GM18868 (cell line): ENCODE data around the gene THEMIS.

Experiments
- ATAC-seq: cut with Tn5 transposase; IDR thresholded peaks from one replicate; pipeline ENCODE4 v1.9.1; 2021; ENCODE audit warnings: mild to moderate bottlenecking, moderate library complexity; ENCODE audit not compliant: unreplicated experiment

The THEMIS gene

GRCh38 chr6:127865108-127865507, 35.8 kb downstream of the THEMIS start:
- no peak for ATAC-seq

GRCh38 chr6:127864701-127865100, 36.2 kb downstream of the THEMIS start:
- ATAC-seq, result no peak

DNA sequence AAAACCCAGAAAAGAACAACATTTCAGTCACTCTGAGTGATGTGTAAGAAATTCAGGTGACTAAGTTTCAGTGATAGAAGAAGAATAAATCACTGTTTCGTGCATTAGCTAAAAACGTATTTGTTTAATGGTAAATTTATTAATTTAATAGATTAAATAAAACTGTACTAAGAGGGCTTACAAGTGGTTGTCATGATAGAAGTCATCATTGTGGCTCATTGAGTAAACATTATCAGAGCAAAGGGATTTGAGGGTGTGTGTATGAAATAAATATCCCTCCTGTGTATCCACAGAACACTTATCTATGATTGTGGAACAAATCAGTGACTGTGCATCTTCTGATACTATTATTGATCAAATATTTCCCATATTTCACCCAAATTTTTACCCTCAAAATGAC, 40.1 kb downstream of the THEMIS start:
- ATAC-seq, result no peak

GRCh38 chr6:127859956-127860355, 40.9 kb downstream of the THEMIS start:
- no peak for ATAC-seq

DNA sequence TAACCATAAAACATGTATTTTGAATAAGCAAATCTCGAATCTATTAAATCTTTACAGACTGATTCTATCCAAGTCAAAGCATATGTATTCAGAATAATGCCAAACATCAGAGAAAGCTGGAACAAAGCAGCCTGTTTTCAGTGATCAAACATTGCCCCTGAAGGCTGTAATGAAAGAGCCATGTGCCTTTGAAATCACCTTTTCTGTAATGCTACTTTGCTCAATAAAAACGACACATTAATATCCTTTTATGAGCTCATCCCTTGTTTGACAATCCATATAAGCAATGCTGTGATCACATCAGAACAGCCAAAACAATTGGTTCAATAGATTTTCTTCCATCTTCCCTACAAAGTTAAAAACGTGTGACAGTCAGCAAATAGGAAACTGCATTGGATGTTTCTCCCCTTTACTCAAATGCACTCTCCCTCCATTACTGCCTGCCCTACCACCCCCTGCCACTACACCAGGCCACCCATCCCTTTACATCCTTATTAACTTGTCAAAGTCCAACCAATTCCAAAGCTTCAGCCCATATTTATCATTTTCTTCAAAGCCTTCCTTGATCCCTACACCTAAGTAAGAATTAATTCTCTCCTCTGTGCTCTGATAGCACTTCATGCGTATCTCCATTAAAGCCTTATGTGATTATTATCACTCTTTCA, 42.0 kb downstream of the THEMIS start:
- no peak for ATAC-seq

- no peak for ATAC-seq
These were observed 43.7 kb downstream of the THEMIS start for GRCh38 chr6:127857051-127857637.

GRCh38 chr6:127855542-127856159, 45.2 kb downstream of the THEMIS start:
- ATAC-seq, result no peak

GRCh38 chr6:127854009-127854408, 46.8 kb downstream of the THEMIS start:
- no peak for ATAC-seq

- ATAC-seq, result no peak
These were observed 49.7 kb downstream of the THEMIS start for GRCh38 chr6:127851197-127851596.

DNA sequence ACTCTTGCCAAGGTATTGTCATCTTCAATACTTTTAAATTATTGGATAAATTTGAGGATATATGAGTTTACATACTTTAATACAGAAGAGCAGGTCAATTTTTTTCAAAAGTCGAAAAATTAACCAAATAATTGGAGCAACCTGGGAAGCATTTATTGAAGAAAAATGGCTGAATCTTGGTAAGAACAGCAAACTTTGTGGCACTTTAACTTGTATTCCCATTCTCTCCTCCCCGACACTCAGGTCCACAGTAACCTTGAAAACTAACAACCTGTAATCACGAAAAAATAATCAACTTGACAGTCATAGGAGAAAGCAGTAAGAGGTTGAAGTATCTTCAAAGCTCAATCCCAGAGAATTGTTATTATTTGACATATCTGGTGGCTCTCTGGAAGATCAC, 55.6 kb downstream of the THEMIS start:
- ATAC-seq, result no peak

- no peak for ATAC-seq
These were observed 56.3 kb downstream of the THEMIS start for GRCh38 chr6:127844529-127844928.

GRCh38 chr6:127843582-127843981, 57.3 kb downstream of the THEMIS start:
- ATAC-seq, result no peak

GRCh38 chr6:127842562-127842961, 58.3 kb downstream of the THEMIS start:
- ATAC-seq, result no peak

- no peak for ATAC-seq
These were observed 59.0 kb downstream of the THEMIS start for GRCh38 chr6:127841811-127842210.

- ATAC-seq, result no peak
These were observed 66.7 kb downstream of the THEMIS start for GRCh38 chr6:127834136-127834535.

- no peak for ATAC-seq
These were observed 67.5 kb downstream of the THEMIS start for GRCh38 chr6:127833336-127833735.

DNA sequence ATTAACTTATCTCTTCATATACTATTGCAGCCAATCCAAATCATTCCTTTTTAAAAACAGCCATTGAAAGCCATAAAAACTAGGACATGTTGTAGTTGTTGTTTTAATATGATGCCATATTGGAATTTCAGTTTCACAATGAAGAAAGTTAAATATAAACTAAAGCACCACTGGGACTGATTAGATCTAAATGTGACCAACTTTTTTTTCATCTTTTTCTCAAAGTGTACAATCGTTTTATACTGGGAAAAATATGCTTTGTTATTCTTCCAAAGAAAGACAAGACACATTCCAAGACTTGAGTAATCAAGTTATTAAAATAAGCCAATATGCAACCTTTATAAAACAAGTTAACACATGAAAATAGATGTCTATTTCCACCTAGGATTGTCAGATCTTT, 68.5 kb downstream of the THEMIS start:
- ATAC-seq, result no peak

DNA sequence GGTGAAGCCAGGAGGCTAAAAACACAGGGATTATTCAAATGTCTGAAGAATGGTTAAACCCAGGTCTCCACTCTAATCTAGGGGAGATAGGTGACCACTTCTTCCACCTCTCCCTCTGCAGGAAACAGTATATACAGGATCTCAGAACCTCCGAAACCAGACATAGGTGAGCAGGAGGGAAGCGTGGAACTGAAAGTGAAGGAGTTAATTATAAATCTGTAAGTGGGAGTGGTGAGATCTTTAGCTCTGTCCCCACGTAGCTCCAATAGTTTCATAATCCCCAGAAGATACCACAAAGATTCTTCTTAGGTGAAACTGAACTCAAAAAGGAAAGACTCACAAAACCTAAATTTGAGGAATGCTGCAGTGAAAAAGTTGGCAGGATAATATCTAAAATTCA, 76.8 kb downstream of the THEMIS start:
- ATAC-seq, result no peak

- no peak for ATAC-seq
These were observed 79.4 kb downstream of the THEMIS start for GRCh38 chr6:127821431-127821830.

DNA sequence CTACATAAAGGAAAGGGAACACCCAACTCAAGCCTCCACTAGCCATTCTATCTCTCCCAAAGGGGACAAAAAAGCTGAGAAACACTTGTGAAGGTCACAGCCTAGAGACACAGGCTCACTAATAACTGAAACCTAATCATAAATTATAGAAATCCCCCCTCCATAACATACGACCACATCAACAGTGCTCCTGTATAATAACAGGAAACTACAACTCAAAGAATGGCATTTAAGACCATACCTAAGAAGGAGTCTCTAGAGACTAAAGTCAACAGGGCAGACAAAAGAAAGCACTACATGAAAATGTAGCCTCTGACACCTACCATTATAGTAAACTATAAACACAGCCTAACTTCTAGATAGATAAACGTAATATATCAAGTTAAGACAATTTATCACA, 82.7 kb downstream of the THEMIS start:
- ATAC-seq, result no peak

- ATAC-seq, result no peak
These were observed 84.2 kb downstream of the THEMIS start for GRCh38 chr6:127816643-127817042.

- ATAC-seq, result peak; percentile 43
These were observed 87.2 kb downstream of the THEMIS start for GRCh38 chr6:127813699-127814027.
